Esophagus squamous epithelium (tissue), 5 donors: Measurements from ENCODE around the gene CTCFL. TPM values are rescaled to one million over a fixed set of nuclear protein-coding genes. Genes with fewer than 3 reads are reported as not detected.
A peak's percentile ranks its signal among the peaks of the same experiment; 100 is the strongest.

Source experiments
- DNase-seq: peaks from one replicate; lab custom pipeline; 2025; lab: John Stamatoyannopoulos, UW
- H3K27ac ChIP-seq, 4 donors: fragments of 200-600 bp; sonication (generic); one replicate each; pipeline ENCODE4 v1.5.1; 2016 to 2019; ENCODE audit warnings: mild to moderate bottlenecking in 1 of 4
- H3K27me3 ChIP-seq, 4 donors: fragments of 200-600 bp; sonication (generic); 1 replicate in 3 of 4; 2 replicates in 1 of 4; pipeline versions ENCODE4 v1.5.1 to v1.6.0; 2017 to 2021; ENCODE audit warnings: antibody characterized with exemption in 1 of 4
- H3K36me3 ChIP-seq, 3 donors: fragments of 200-600 bp; sonication (generic); one replicate each; pipeline ENCODE4 v1.5.1; 2016 to 2019
- H3K4me1 ChIP-seq, 3 donors: fragments of 200-600 bp; sonication (generic); one replicate each; pipeline ENCODE4 v1.5.1; 2017 to 2019
- H3K4me3 ChIP-seq, 4 donors: fragments of 200-600 bp; sonication (generic); 1 replicate in 3 of 4; 2 replicates in 1 of 4; pipeline ENCODE4 v1.5.1; 2016 to 2019; ENCODE audit warnings: mild to moderate bottlenecking in 2 of 4, moderate library complexity in 1 of 4
- H3K9me3 ChIP-seq, 3 donors: fragments of 200-600 bp; sonication (generic); one replicate each; pipeline ENCODE4 v1.5.1; 2016 to 2019
- CTCF ChIP-seq, 6 experiments: fragments of 450-650 bp in 4 of 6; fragments of 200-600 bp in 2 of 6; sonication (generic) in 2 of 6; IDR thresholded peaks; one replicate each; pipeline ENCODE4 v1.5.1; 2016 to 2019; ENCODE audit warnings: antibody characterized with exemption in 6 of 6, mild to moderate bottlenecking in 4 of 6, moderate library complexity in 4 of 6
- POLR2A ChIP-seq, 4 donors: fragments of 450-650 bp; IDR thresholded peaks; one replicate each; pipeline ENCODE4 v1.6.1; 2017; ENCODE audit warnings: antibody characterized with exemption in 4 of 4, mild to moderate bottlenecking in 4 of 4, moderate library complexity in 3 of 4
- WGBS, 2 donors: methylation state at CpG; one replicate each; pipeline ENCODE4 v1.1.5; 2018; 5-methylcytosine and 5-hydroxymethylcytosine counted together
- intact Hi-C: fragments of 100-400 bp; cut with DNase I; formaldehyde crosslinking; loops from one replicate; pipeline ENCODE4 v1.15.0; 2022
- total RNA-seq, 4 donors: library from RNA; depleted of rRNA; stranded (reverse); fragments of >200 nt; gene quantifications; one replicate each; pipeline ENCODE4 v1.1.0, GENCODE V29; 2016
- donor health status: DM: yes; HTN: yes; CAD: no.

Gene CTCFL
- total RNA-seq, 4 donors from 2014 or later, result 0.19 TPM; not detected in 3

- no peaks in the 10 kb centered on the region for H3K36me3 ChIP-seq
- DNase-seq, result no peak
- intact Hi-C loops, result no loop called here
- H3K4me3 ChIP-seq, result no peak overlapping the region
- WGBS, 2 donors, result 68 to 72% methylated on average over 21 of the region's 21 CpGs
- H3K27ac ChIP-seq, result peak overlapping the region in 1 of 4 donors; percentile 49
- peaks cover 14 to 58% (median 24%) of the 10 kb centered on the region in 3 donors for H3K4me1 ChIP-seq
- H3K27me3 ChIP-seq, result no peaks in the 10 kb centered on the region
- H3K9me3 ChIP-seq, result no peaks in the 10 kb centered on the region
- TF ChIP-seq CTCF (IDR thresholded peaks at IDR 0.05) (no peak), POLR2A (IDR thresholded peaks at IDR 0.05) (no peak)
Measured at GRCh38 chr20:57548177-57549058, 23.5 kb upstream of the CTCFL start.

GRCh38 chr20:57546956-57547649 is 22.2 kb upstream of the CTCFL start:
- DNase-seq, result no peak
- WGBS, 2 donors, result 25 to 37% methylated on average over 5 to 8 of the region's 8 CpGs
- no peaks in the 10 kb centered on the region for H3K9me3 ChIP-seq
- no peak overlapping the region for H3K4me3 ChIP-seq
- H3K27me3 ChIP-seq, result no peaks in the 10 kb centered on the region
- TF ChIP-seq POLR2A (IDR thresholded peaks at IDR 0.05) (no peak), CTCF (IDR thresholded peaks at IDR 0.05) (no peak)
- peaks cover 14 to 59% (median 24%) of the 10 kb centered on the region in 3 donors for H3K4me1 ChIP-seq
- peak overlapping the region in 2 of 4 donors; percentile 84 to 89 for H3K27ac ChIP-seq
- no peaks in the 10 kb centered on the region for H3K36me3 ChIP-seq
- intact Hi-C loops, result no loop called here

GRCh38 chr20:57545927-57546662 is 21.2 kb upstream of the CTCFL start:
- intact Hi-C loops, result no loop called here
- 54 to 78% methylated on average over 9 to 10 of the region's 12 CpGs for WGBS, 2 donors
- H3K4me3 ChIP-seq, result no peak overlapping the region
- peaks cover 14 to 59% (median 24%) of the 10 kb centered on the region in 3 donors for H3K4me1 ChIP-seq
- no peak for DNase-seq
- H3K36me3 ChIP-seq, result no peaks in the 10 kb centered on the region
- TF ChIP-seq POLR2A (IDR thresholded peaks at IDR 0.05) (no peak), CTCF (IDR thresholded peaks at IDR 0.05) (no peak)
- peak overlapping the region; percentile 52 to 89 (median 69) for H3K27ac ChIP-seq
- no peaks in the 10 kb centered on the region for H3K27me3 ChIP-seq
- H3K9me3 ChIP-seq, result no peaks in the 10 kb centered on the region

GRCh38 chr20:57544838-57545564 is 20.1 kb upstream of the CTCFL start:
- 27 to 30% methylated on average over 12 of the region's 12 CpGs for WGBS, 2 donors

More at GRCh38 chr20:57544838-57545564, 20.1 kb upstream of the CTCFL start:
- H3K4me3 ChIP-seq, result no peak overlapping the region
- peak overlapping the region; percentile 52 to 89 (median 69) for H3K27ac ChIP-seq
- TF ChIP-seq CTCF (IDR thresholded peaks at IDR 0.05), result no peak
- no peak for TF ChIP-seq POLR2A (IDR thresholded peaks at IDR 0.05)
- H3K4me1 ChIP-seq, result peaks cover 14 to 59% (median 24%) of the 10 kb centered on the region in 3 donors
- H3K9me3 ChIP-seq, result no peaks in the 10 kb centered on the region
- no peak for DNase-seq
- no peaks in the 10 kb centered on the region for H3K36me3 ChIP-seq
- no peaks in the 10 kb centered on the region for H3K27me3 ChIP-seq
- intact Hi-C loops, result no loop called here
